Naive thymus-derived CD4-positive, alpha-beta T cell (primary cell): ENCODE results near the gene ZBED2. TPM values are rescaled to one million over a fixed set of nuclear protein-coding genes. Genes with fewer than 3 reads are reported as not detected.
A peak's percentile ranks its signal among the peaks of the same experiment; 100 is the strongest.

Experiments
- ATAC-seq: fragments of 150-1000 bp; cut with Tn5 transposase; 2 replicates; pipeline ENCODE4 v1.10.0; 2021; ENCODE audit warnings: mild to moderate bottlenecking, moderate library complexity
- CTCF ChIA-PET: fragments of 350-600 bp; sonication (Branson Sonifier 250); formaldehyde crosslinking; loops from one replicate; lab custom pipeline; 2021; ENCODE audit warnings: antibody characterized with exemption; lab: Charles Lee
- POLR2A ChIA-PET: fragments of 350-600 bp; sonication (Branson Sonifier 250); formaldehyde crosslinking; loops from one replicate; lab custom pipeline; 2021; ENCODE audit warnings: antibody characterized with exemption, inconsistent platforms; lab: Charles Lee
- DNase-seq, 9 donors: peaks; one replicate each; pipeline versions ENCODE4 v3.0.0 to v3.0.0-alpha.2; 2020 to 2022; ENCODE audit warnings: mixed read lengths in 1 of 9
- H3K27ac ChIP-seq: one replicate; pipeline ENCODE4 v1.7.0; 2013; ENCODE audit warnings: mild to moderate bottlenecking, low read depth, low read length, moderate library complexity
- H3K27me3 ChIP-seq, 2 donors: one replicate each; pipeline ENCODE4 v1.7.0; 2013; ENCODE audit warnings: low read length in 2 of 2, mild to moderate bottlenecking in 2 of 2, moderate library complexity in 2 of 2; ENCODE audit not compliant: control insufficient read depth in 2 of 2, insufficient read depth in 2 of 2
- H3K36me3 ChIP-seq, 3 experiments: 1 replicate in 2 of 3; 2 replicates in 1 of 3; pipeline ENCODE4 v1.7.0; 2013; ENCODE audit warnings: low read length in 3 of 3, mild to moderate bottlenecking in 3 of 3, moderate library complexity in 1 of 3; ENCODE audit not compliant: insufficient read depth in 3 of 3, control insufficient read depth in 2 of 3
- H3K4me1 ChIP-seq, 2 donors: one replicate each; pipeline ENCODE4 v1.7.0; 2013; ENCODE audit warnings: low read length in 2 of 2, mild to moderate bottlenecking in 2 of 2, moderate library complexity in 1 of 2; ENCODE audit not compliant: control insufficient read depth in 2 of 2, insufficient read depth in 2 of 2
- H3K4me3 ChIP-seq: 2 replicates; pipeline ENCODE4 v1.7.0; 2013; ENCODE audit warnings: mild to moderate bottlenecking, low read length
- H3K9me3 ChIP-seq, 3 experiments: 1 replicate in 2 of 3; 2 replicates in 1 of 3; pipeline ENCODE4 v1.7.0; 2013; ENCODE audit warnings: low read length in 3 of 3; ENCODE audit not compliant: control insufficient read depth in 2 of 3
- H3K27ac Mint-ChIP-seq, 9 donors: one replicate each; pipeline ENCODE4 v1.8.0; 2020 to 2022; ENCODE audit warnings: mixed read lengths in 9 of 9, mild to moderate bottlenecking in 8 of 9, moderate library complexity in 5 of 9, inconsistent platforms in 2 of 9
- H3K27me3 Mint-ChIP-seq, 5 donors: one replicate each; pipeline ENCODE4 v1.8.0; 2021 to 2022; ENCODE audit warnings: mixed read lengths in 5 of 5, mild to moderate bottlenecking in 1 of 5
- H3K36me3 Mint-ChIP-seq, 5 donors: one replicate each; pipeline ENCODE4 v1.8.0; 2020 to 2022; ENCODE audit warnings: mixed read lengths in 5 of 5, mild to moderate bottlenecking in 3 of 5, inconsistent platforms in 1 of 5
- H3K4me1 Mint-ChIP-seq, 7 donors: one replicate each; pipeline ENCODE4 v1.8.0; 2020 to 2022; ENCODE audit warnings: mixed read lengths in 7 of 7, mild to moderate bottlenecking in 3 of 7, inconsistent platforms in 1 of 7
- H3K4me3 Mint-ChIP-seq, 10 donors: one replicate each; pipeline ENCODE4 v1.8.0; 2020 to 2022; ENCODE audit warnings: mild to moderate bottlenecking in 10 of 10, mixed read lengths in 10 of 10, moderate library complexity in 6 of 10, inconsistent platforms in 2 of 10
- H3K9me3 Mint-ChIP-seq, 11 donors: one replicate each; pipeline ENCODE4 v1.8.0; 2020 to 2022; ENCODE audit warnings: mixed read lengths in 11 of 11, mild to moderate bottlenecking in 4 of 11, inconsistent platforms in 1 of 11, moderate library complexity in 1 of 11
- intact Hi-C, 2 donors: fragments of 100-400 bp; cut with micrococcal nuclease; formaldehyde crosslinking; loops; one replicate each; pipeline ENCODE4 v1.15.1; 2023
- polyA plus RNA-seq, 2 donors: library from polyadenylated mRNA; unstranded; fragments of 300-500 nt; fragmentation: Illumina TruSeq; gene quantifications; one replicate each; pipeline ENCODE4 v1.2.3, GENCODE V29; 2021
- total RNA-seq, 6 experiments: library from RNA in 5 of 6; stranded (reverse) in 5 of 6; gene quantifications; 1 replicate in 5 of 6; 2 replicates in 1 of 6; pipeline ENCODE4 v1.2.3 and lab custom pipeline; 2021 to 2026

ZBED2 gene
- total and polyA plus RNA-seq, 7 experiments from 2014 or later: 0.13 to 51.8 (median 0.96) TPM; not detected in 1

- no peak overlapping the region for H3K4me3 Mint-ChIP-seq
- no peaks in the 10 kb centered on the region for H3K9me3 Mint-ChIP-seq
- H3K27ac Mint-ChIP-seq: peak overlapping the region in 1 of 9 donors; percentile 46
- no peak for ATAC-seq
- no peak overlapping the region for H3K4me3 ChIP-seq
- DNase-seq: no peak
- peaks cover 4 to 54% (median 8%) of the 10 kb centered on the region in 3 experiments for H3K36me3 ChIP-seq
- no peaks in the 10 kb centered on the region for H3K9me3 ChIP-seq
- H3K27ac ChIP-seq: no peak overlapping the region
- ChIA-PET POLR2A (no interaction called here), CTCF (interaction anchor here (0.6 kb wide), 1 partner anchor 388 kb away, joined by 3 read pairs; no protein-coding TSS in a partner anchor)
- no peaks in the 10 kb centered on the region for H3K27me3 Mint-ChIP-seq
- H3K36me3 Mint-ChIP-seq: peaks cover 23 to 80% (median 68%) of the 10 kb centered on the region in 5 donors
- H3K4me1 ChIP-seq: no peaks in the 10 kb centered on the region
- no peaks in the 10 kb centered on the region for H3K27me3 ChIP-seq
- intact Hi-C loops: loop anchor here (2.0 to 5.0 kb wide), 4 partner anchors 15 to 138 kb away; partner anchors contain the start of gene CD96 (in 2 of the 2)
- peaks cover 17 to 77% (median 52%) of the 10 kb centered on the region in 7 donors for H3K4me1 Mint-ChIP-seq
Measured at GRCh38 chr3:111579495-111579894, 15.7 kb downstream of the ZBED2 start.

GRCh38 chr3:111578867-111579266 is 16.3 kb downstream of the ZBED2 start:
- no peaks in the 10 kb centered on the region for H3K9me3 Mint-ChIP-seq
- no peak overlapping the region for H3K27ac ChIP-seq
- H3K27me3 ChIP-seq: no peaks in the 10 kb centered on the region
- peaks cover 0 to 49% (median 8%) of the 10 kb centered on the region in 3 experiments for H3K36me3 ChIP-seq
- no peaks in the 10 kb centered on the region for H3K4me1 ChIP-seq
- H3K27me3 Mint-ChIP-seq: no peaks in the 10 kb centered on the region
- CTCF ChIA-PET: interaction anchor here (0.6 to 1.7 kb wide), 5 partner anchors 20 to 1567 kb away, joined by 3 to 11 read pairs (median 4); no protein-coding TSS in a partner anchor
- no peaks in the 10 kb centered on the region for H3K9me3 ChIP-seq
- H3K4me3 Mint-ChIP-seq: no peak overlapping the region
- peak overlapping the region in 4 of 9 donors; percentile 13 to 77 (median 58) for H3K27ac Mint-ChIP-seq
- DNase-seq: no peak
- peaks cover 18 to 75% (median 54%) of the 10 kb centered on the region in 7 donors for H3K4me1 Mint-ChIP-seq
- H3K4me3 ChIP-seq: no peak overlapping the region
- H3K36me3 Mint-ChIP-seq: peaks cover 18 to 76% (median 63%) of the 10 kb centered on the region in 5 donors
- no peak for ATAC-seq
- intact Hi-C loops: loop anchor here (1.0 to 5.0 kb wide), 6 partner anchors 14 to 138 kb away; partner anchors contain the start of gene CD96 (in 2 of the 2)
- POLR2A ChIA-PET: no interaction called here

GRCh38 chr3:111577798-111578685 is 17.1 kb downstream of the ZBED2 start:
- H3K9me3 ChIP-seq: no peaks in the 10 kb centered on the region
- ATAC-seq (peak; percentile 71), DNase-seq (peak in 1 of 9 donors; percentile 7)
- peaks cover 0 to 46% (median 8%) of the 10 kb centered on the region in 3 experiments for H3K36me3 ChIP-seq
- H3K36me3 Mint-ChIP-seq: peaks cover 17 to 74% (median 60%) of the 10 kb centered on the region in 5 donors
- H3K4me1 Mint-ChIP-seq: peaks cover 18 to 72% (median 61%) of the 10 kb centered on the region in 7 donors
- H3K27ac ChIP-seq: no peak overlapping the region
- ChIA-PET POLR2A (interaction anchor here (0.7 kb wide), 1 partner anchor 27 kb away, joined by 4 read pairs; no protein-coding TSS in a partner anchor), CTCF (interaction anchor here (0.7 to 1.7 kb wide), 5 partner anchors 9 to 114 kb away, joined by 3 to 11 read pairs (median 4); no protein-coding TSS in a partner anchor)
- no peak overlapping the region for H3K4me3 ChIP-seq
- H3K9me3 Mint-ChIP-seq: no peaks in the 10 kb centered on the region
- H3K4me3 Mint-ChIP-seq: peak overlapping the region in 1 of 10 donors; percentile 13
- H3K4me1 ChIP-seq: no peaks in the 10 kb centered on the region
- no peaks in the 10 kb centered on the region for H3K27me3 ChIP-seq
- peak overlapping the region in 8 of 9 donors; percentile 27 to 83 (median 60) for H3K27ac Mint-ChIP-seq
- intact Hi-C loops: loop anchor here (1.0 to 5.0 kb wide), 9 partner anchors 13 to 389 kb away; partner anchors contain the start of gene CD96 (in 2 of the 2)
- no peaks in the 10 kb centered on the region for H3K27me3 Mint-ChIP-seq

GRCh38 chr3:111577113-111577512 is 18.0 kb downstream of the ZBED2 start:
- H3K9me3 ChIP-seq: no peaks in the 10 kb centered on the region
- intact Hi-C loops: loop anchor here (1.0 to 5.0 kb wide), 5 partner anchors 34 to 390 kb away; partner anchors contain the start of gene CD96 (in 2 of the 2)
- peaks cover 0 to 44% (median 8%) of the 10 kb centered on the region in 3 experiments for H3K36me3 ChIP-seq
- no peaks in the 10 kb centered on the region for H3K27me3 ChIP-seq
- Mint-ChIP-seq H3K9me3 (no peaks in the 10 kb centered on the region), H3K4me3 (no peak overlapping the region), H3K27me3 (no peaks in the 10 kb centered on the region), H3K27ac (peak overlapping the region in 7 of 9 donors; percentile 5 to 76 (median 47)), H3K36me3 (peaks cover 17 to 71% (median 54%) of the 10 kb centered on the region in 5 donors), H3K4me1 (peaks cover 18 to 70% (median 69%) of the 10 kb centered on the region in 7 donors)
- ChIA-PET CTCF (interaction anchor here (1.0 to 1.7 kb wide), 3 partner anchors 8 to 115 kb away, joined by 3 to 11 read pairs (median 3); no protein-coding TSS in a partner anchor), POLR2A (interaction anchor here (0.7 kb wide), 1 partner anchor 26 kb away, joined by 4 read pairs; no protein-coding TSS in a partner anchor)
- ATAC-seq (no peak), DNase-seq (no peak)
- no peak overlapping the region for H3K4me3 ChIP-seq
- no peak overlapping the region for H3K27ac ChIP-seq
- no peaks in the 10 kb centered on the region for H3K4me1 ChIP-seq

DNA sequence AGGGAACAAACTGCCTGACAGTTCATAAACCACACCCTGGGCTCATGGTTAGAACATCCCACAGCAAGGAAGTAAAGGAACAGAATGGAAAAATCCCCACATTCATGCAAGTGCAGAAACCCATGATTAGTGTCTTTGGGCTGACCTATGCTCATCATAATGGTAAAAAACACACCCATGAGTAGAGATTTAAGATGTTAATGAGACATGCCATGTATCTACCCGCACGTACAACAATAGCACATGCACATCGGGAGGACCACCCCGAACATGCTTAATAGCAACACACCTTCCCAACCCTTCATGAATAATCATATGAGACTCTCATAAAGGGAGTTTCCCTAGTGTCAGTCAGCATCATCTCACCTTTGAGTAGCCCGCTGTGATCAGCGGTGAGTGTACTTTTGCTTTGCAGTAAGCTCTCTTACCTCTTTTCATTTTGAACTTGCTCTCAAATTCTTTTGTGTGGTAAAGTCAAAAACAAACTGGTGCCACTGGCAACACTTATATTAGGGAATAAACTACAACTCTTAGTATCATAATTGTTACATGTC is 23.2 kb downstream of the ZBED2 start:
- intact Hi-C loops: loop anchor here in 1 of 2 donors (2.0 kb wide), 1 partner anchor 19 kb away; no protein-coding TSS in a partner anchor
- Mint-ChIP-seq H3K9me3 (peaks cover 0 to 2% (median 0%) of the 10 kb centered on the region in 11 donors), H3K27ac (peak overlapping the region in 7 of 9 donors; percentile 19 to 81 (median 48)), H3K27me3 (no peaks in the 10 kb centered on the region), H3K36me3 (peaks cover 6 to 68% (median 42%) of the 10 kb centered on the region in 5 donors), H3K4me3 (peak overlapping the region in 3 of 10 donors; percentile 4 to 16 (median 7)), H3K4me1 (peaks cover 23 to 72% (median 67%) of the 10 kb centered on the region in 7 donors)
- ChIA-PET POLR2A (interaction anchor here (1.0 kb wide), 1 partner anchor 38 kb away, joined by 3 read pairs; no protein-coding TSS in a partner anchor), CTCF (no interaction called here)
- Histone ChIP-seq H3K36me3 (peaks cover 0 to 40% (median 0%) of the 10 kb centered on the region in 3 experiments), H3K27me3 (no peaks in the 10 kb centered on the region), H3K27ac (no peak overlapping the region), H3K4me3 (no peak overlapping the region), H3K9me3 (no peaks in the 10 kb centered on the region), H3K4me1 (peaks cover 0 to 14% of the 10 kb centered on the region in 2 donors)
- ATAC-seq: peak; percentile 65
- no peak for DNase-seq
